CD4-positive, alpha-beta memory T cell (primary cell): ENCODE measurements around the gene WDR27. TPM values are rescaled to one million over a fixed set of nuclear protein-coding genes. Genes with fewer than 3 reads are reported as not detected.
A peak's percentile ranks its signal among the peaks of the same experiment; 100 is the strongest.

Experiments
- CTCF ChIA-PET: fragments of 350-600 bp; sonication (Branson Sonifier 250); formaldehyde crosslinking; loops from one replicate; lab custom pipeline; 2021; ENCODE audit warnings: inconsistent platforms; ENCODE audit not compliant: partially characterized antibody; lab: Charles Lee
- POLR2A ChIA-PET: fragments of 350-600 bp; sonication (Branson Sonifier 250); formaldehyde crosslinking; loops from one replicate; lab custom pipeline; 2021; ENCODE audit not compliant: partially characterized antibody; lab: Charles Lee
- DNase-seq, 5 donors: peaks; one replicate each; pipeline versions ENCODE4 v3.0.0 to v3.0.0-alpha.2; 2020 to 2022; ENCODE audit warnings: mixed read lengths in 1 of 5
- H3K27ac ChIP-seq: one replicate; pipeline ENCODE4 v1.7.0; 2013; ENCODE audit warnings: low read depth, low read length
- H3K27me3 ChIP-seq: 2 replicates; pipeline ENCODE4 v1.7.0; 2013; ENCODE audit warnings: mild to moderate bottlenecking, low read length, moderate library complexity; ENCODE audit not compliant: insufficient read depth
- H3K36me3 ChIP-seq: 2 replicates; pipeline ENCODE4 v1.7.0; 2013; ENCODE audit warnings: mild to moderate bottlenecking, low read length, moderate library complexity; ENCODE audit not compliant: insufficient read depth
- H3K4me1 ChIP-seq: 2 replicates; pipeline ENCODE4 v1.7.0; 2013; ENCODE audit warnings: mild to moderate bottlenecking, low read length, moderate library complexity; ENCODE audit not compliant: insufficient read depth
- H3K4me3 ChIP-seq, 2 donors: one replicate each; pipeline ENCODE4 v1.7.0; 2013; ENCODE audit warnings: low read length in 2 of 2, mild to moderate bottlenecking in 1 of 2
- H3K9me3 ChIP-seq, 2 donors: one replicate each; pipeline ENCODE4 v1.7.0; 2013; ENCODE audit warnings: low read length in 2 of 2, control low read depth in 1 of 2; ENCODE audit not compliant: control insufficient read depth in 1 of 2
- H3K27ac Mint-ChIP-seq, 7 donors: one replicate each; pipeline ENCODE4 v1.8.0; 2020 to 2021; ENCODE audit warnings: mixed read lengths in 7 of 7, mild to moderate bottlenecking in 6 of 7, inconsistent platforms in 3 of 7, moderate library complexity in 3 of 7
- H3K27me3 Mint-ChIP-seq, 2 donors: one replicate each; pipeline ENCODE4 v1.8.0; 2020 to 2021; ENCODE audit warnings: mixed read lengths in 2 of 2
- H3K36me3 Mint-ChIP-seq, 2 donors: one replicate each; pipeline ENCODE4 v1.8.0; 2020 to 2021; ENCODE audit warnings: mixed read lengths in 2 of 2, inconsistent platforms in 1 of 2, mild to moderate bottlenecking in 1 of 2
- H3K4me1 Mint-ChIP-seq, 4 donors: one replicate each; pipeline ENCODE4 v1.8.0; 2020 to 2021; ENCODE audit warnings: mixed read lengths in 4 of 4, mild to moderate bottlenecking in 1 of 4
- H3K4me3 Mint-ChIP-seq, 8 donors: one replicate each; pipeline ENCODE4 v1.8.0; 2020 to 2021; ENCODE audit warnings: mixed read lengths in 8 of 8, mild to moderate bottlenecking in 7 of 8, moderate library complexity in 6 of 8, inconsistent platforms in 3 of 8
- H3K9me3 Mint-ChIP-seq, 8 donors: one replicate each; pipeline ENCODE4 v1.8.0; 2020 to 2021; ENCODE audit warnings: mixed read lengths in 8 of 8, mild to moderate bottlenecking in 5 of 8, inconsistent platforms in 3 of 8, moderate library complexity in 1 of 8
- intact Hi-C: fragments of 100-400 bp; cut with micrococcal nuclease; formaldehyde crosslinking; loops from one replicate; pipeline ENCODE4 v1.15.1; 2023
- polyA plus RNA-seq, 2 donors: library from polyadenylated mRNA; unstranded; fragments of 300-500 nt; fragmentation: Illumina TruSeq; gene quantifications; one replicate each; pipeline ENCODE4 v1.2.3, GENCODE V29; 2021
- total RNA-seq, 2 experiments: library from RNA; stranded (reverse); gene quantifications; one replicate each; pipeline ENCODE4 v1.2.3, GENCODE V29; 2021

Gene WDR27
- total and polyA plus RNA-seq, 4 experiments from 2014 or later = 5.9 to 82.8 (median 39.8) TPM

DNA sequence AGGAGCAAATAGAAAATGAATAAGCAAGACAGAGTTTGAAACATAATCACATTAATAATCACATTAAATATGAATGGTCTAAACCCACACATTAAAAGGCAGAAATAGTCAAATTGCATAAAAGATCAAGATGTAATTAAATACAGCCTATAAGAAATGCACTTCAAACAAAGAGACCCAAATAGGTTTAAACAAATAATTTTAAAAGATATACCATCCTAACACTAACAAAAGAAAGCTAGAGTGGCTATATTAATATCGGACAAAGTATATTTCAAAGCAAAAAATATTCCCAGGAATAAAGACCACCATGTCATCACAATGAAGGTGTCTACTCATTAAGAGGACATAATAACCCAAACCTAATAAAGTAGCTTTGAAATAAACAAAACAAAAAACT, 140.2 kb downstream of the WDR27 start:
- ChIA-PET POLR2A (no interaction called here), CTCF (no interaction called here)
- Mint-ChIP-seq H3K27ac (peak overlapping the region in 1 of 7 donors; percentile 4), H3K36me3 (peaks cover 21 to 55% of the 10 kb centered on the region in 2 donors), H3K9me3 (peaks cover 0 to 10% (median 5%) of the 10 kb centered on the region in 8 donors), H3K4me1 (peaks cover 5 to 8% (median 7%) of the 10 kb centered on the region in 4 donors), H3K27me3 (no peaks in the 10 kb centered on the region), H3K4me3 (no peak overlapping the region)
- Histone ChIP-seq H3K9me3 (no peaks in the 10 kb centered on the region), H3K4me1 (peaks cover 9% of the 10 kb centered on the region), H3K27me3 (no peaks in the 10 kb centered on the region), H3K4me3 (no peak overlapping the region), H3K36me3 (no peaks in the 10 kb centered on the region), H3K27ac (no peak overlapping the region)
- no peak for DNase-seq
- intact Hi-C loops = no loop called here

DNA sequence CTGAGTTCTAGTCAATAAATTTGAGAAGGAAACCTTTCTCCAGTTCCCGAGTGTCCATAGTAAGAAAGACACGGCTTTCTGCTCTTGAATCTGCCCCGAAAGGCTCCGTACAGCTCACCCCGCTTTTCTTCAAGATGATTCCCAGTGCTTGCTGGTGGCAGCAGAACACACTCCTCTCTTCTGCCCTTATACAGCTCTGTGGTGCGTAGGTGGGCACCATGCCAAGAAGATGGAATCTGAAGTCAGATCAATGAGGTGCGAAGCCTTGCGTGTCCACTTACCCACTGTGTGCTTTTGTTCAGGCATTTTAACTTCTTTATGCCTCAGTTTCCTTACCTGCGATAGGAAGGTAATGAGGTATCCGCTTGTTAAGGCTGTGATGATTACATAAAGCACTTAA, 142.2 kb downstream of the WDR27 start:
- Mint-ChIP-seq H3K27me3 (peaks cover 0 to 3% of the 10 kb centered on the region in 2 donors), H3K36me3 (peaks cover 21 to 53% of the 10 kb centered on the region in 2 donors), H3K9me3 (peaks cover 0 to 10% (median 5%) of the 10 kb centered on the region in 8 donors), H3K4me3 (no peak overlapping the region), H3K27ac (no peak overlapping the region), H3K4me1 (peaks cover 7 to 12% (median 9%) of the 10 kb centered on the region in 4 donors)
- DNase-seq = no peak
- Histone ChIP-seq H3K4me1 (peaks cover 15% of the 10 kb centered on the region), H3K9me3 (no peaks in the 10 kb centered on the region), H3K27ac (no peak overlapping the region), H3K4me3 (no peak overlapping the region), H3K36me3 (no peaks in the 10 kb centered on the region), H3K27me3 (no peaks in the 10 kb centered on the region)
- POLR2A ChIA-PET = no interaction called here
- CTCF ChIA-PET = no interaction called here
- intact Hi-C loops = no loop called here

DNA sequence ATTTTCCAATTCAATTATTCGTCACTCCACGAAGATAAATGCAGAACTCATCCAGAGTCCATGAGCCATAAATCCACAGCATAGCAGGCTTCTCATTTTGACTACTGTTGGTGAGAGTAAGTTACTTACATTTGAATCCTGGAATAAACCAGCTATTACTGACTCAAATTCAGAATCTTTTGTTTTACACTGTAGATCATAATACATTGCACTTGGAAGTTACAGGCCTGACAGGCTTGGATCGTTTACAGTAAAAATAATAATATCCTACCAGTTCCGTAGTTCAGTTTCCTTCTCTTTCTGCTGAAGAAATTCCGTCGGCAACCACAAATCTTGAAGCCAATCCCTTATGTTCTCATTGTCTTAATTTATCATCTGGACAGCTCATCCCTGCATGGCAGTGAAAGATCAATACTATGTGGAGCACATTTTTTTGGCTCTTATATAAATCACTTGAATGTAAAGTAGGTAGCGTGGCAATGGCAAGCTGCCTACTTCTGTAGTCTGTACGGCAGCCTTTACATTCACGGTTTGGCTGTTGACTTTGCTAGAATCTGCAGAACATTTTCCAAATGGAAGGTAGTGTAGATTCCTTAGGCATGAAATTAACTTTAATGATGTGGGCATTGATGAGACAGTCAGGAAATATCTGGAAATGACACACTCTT, 142.9 kb downstream of the WDR27 start:
- H3K36me3 Mint-ChIP-seq = peaks cover 21 to 49% of the 10 kb centered on the region in 2 donors
- no peaks in the 10 kb centered on the region for H3K27me3 ChIP-seq
- no peak overlapping the region for H3K27ac ChIP-seq
- ChIA-PET POLR2A (no interaction called here), CTCF (no interaction called here)
- DNase-seq = no peak
- H3K9me3 Mint-ChIP-seq = peaks cover 0 to 10% (median 5%) of the 10 kb centered on the region in 8 donors
- no peak overlapping the region for H3K4me3 Mint-ChIP-seq
- H3K4me1 Mint-ChIP-seq = peaks cover 7 to 12% (median 9%) of the 10 kb centered on the region in 4 donors
- H3K36me3 ChIP-seq = no peaks in the 10 kb centered on the region
- H3K4me3 ChIP-seq = no peak overlapping the region
- no peaks in the 10 kb centered on the region for H3K9me3 ChIP-seq
- H3K4me1 ChIP-seq = peaks cover 15% of the 10 kb centered on the region
- peaks cover 0 to 3% of the 10 kb centered on the region in 2 donors for H3K27me3 Mint-ChIP-seq
- intact Hi-C loops = no loop called here
- no peak overlapping the region for H3K27ac Mint-ChIP-seq

GRCh38 chr6:169558378-169558773, 143.5 kb downstream of the WDR27 start:
- no peak overlapping the region for H3K27ac Mint-ChIP-seq
- ChIA-PET POLR2A (no interaction called here), CTCF (no interaction called here)
- Histone ChIP-seq H3K4me3 (no peak overlapping the region), H3K27ac (no peak overlapping the region), H3K27me3 (no peaks in the 10 kb centered on the region), H3K36me3 (no peaks in the 10 kb centered on the region), H3K9me3 (no peaks in the 10 kb centered on the region), H3K4me1 (peaks cover 15% of the 10 kb centered on the region)
- intact Hi-C loops = no loop called here
- peaks cover 7 to 12% (median 9%) of the 10 kb centered on the region in 4 donors for H3K4me1 Mint-ChIP-seq
- no peak for DNase-seq
- peaks cover 0 to 3% of the 10 kb centered on the region in 2 donors for H3K27me3 Mint-ChIP-seq
- peaks cover 0 to 10% (median 5%) of the 10 kb centered on the region in 8 donors for H3K9me3 Mint-ChIP-seq
- peaks cover 21 to 45% of the 10 kb centered on the region in 2 donors for H3K36me3 Mint-ChIP-seq
- H3K4me3 Mint-ChIP-seq = no peak overlapping the region

DNA sequence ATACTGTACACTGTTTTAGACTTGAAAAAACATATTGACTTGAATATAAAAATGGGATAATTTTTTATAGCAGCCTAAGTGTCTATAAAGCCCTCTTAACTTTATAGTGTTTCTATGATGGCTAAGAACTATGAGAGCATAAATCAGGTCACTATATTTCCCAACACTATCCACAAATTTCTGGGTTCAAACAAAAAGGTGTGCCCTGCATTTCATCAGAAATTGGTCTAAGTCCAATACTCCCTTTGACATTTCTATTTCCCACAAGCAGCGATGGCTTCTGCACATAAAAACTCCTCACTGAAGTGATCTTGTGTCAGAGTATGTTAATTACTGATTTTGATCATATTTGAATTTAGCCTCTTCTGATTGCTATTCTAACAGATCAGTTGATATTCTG, 143.9 kb downstream of the WDR27 start:
- H3K27me3 Mint-ChIP-seq = peaks cover 0 to 3% of the 10 kb centered on the region in 2 donors
- peaks cover 7 to 12% (median 9%) of the 10 kb centered on the region in 4 donors for H3K4me1 Mint-ChIP-seq
- H3K27ac ChIP-seq = no peak overlapping the region
- POLR2A ChIA-PET = no interaction called here
- H3K27ac Mint-ChIP-seq = no peak overlapping the region
- peaks cover 15% of the 10 kb centered on the region for H3K4me1 ChIP-seq
- no peak for DNase-seq
- no peaks in the 10 kb centered on the region for H3K9me3 ChIP-seq
- no peak overlapping the region for H3K4me3 ChIP-seq
- intact Hi-C loops = no loop called here
- peaks cover 21 to 40% of the 10 kb centered on the region in 2 donors for H3K36me3 Mint-ChIP-seq
- no peaks in the 10 kb centered on the region for H3K27me3 ChIP-seq
- H3K36me3 ChIP-seq = no peaks in the 10 kb centered on the region
- CTCF ChIA-PET = no interaction called here
- H3K4me3 Mint-ChIP-seq = no peak overlapping the region
- peaks cover 0 to 10% (median 5%) of the 10 kb centered on the region in 8 donors for H3K9me3 Mint-ChIP-seq

GRCh38 chr6:169556758-169557548, 144.9 kb downstream of the WDR27 start:
- H3K9me3 Mint-ChIP-seq = peaks cover 0 to 8% (median 4%) of the 10 kb centered on the region in 8 donors
- intact Hi-C loops = no loop called here
- Histone ChIP-seq H3K9me3 (no peaks in the 10 kb centered on the region), H3K27me3 (no peaks in the 10 kb centered on the region), H3K4me3 (no peak overlapping the region), H3K4me1 (peaks cover 15% of the 10 kb centered on the region), H3K36me3 (no peaks in the 10 kb centered on the region), H3K27ac (no peak overlapping the region)
- H3K4me1 Mint-ChIP-seq = peaks cover 7 to 12% (median 9%) of the 10 kb centered on the region in 4 donors
- H3K4me3 Mint-ChIP-seq = peak overlapping the region in 5 of 8 donors; percentile 40 to 71 (median 45)
- peaks cover 21 to 33% of the 10 kb centered on the region in 2 donors for H3K36me3 Mint-ChIP-seq
- ChIA-PET POLR2A (no interaction called here), CTCF (no interaction called here)
- H3K27me3 Mint-ChIP-seq = peaks cover 0 to 3% of the 10 kb centered on the region in 2 donors
- peak overlapping the region in 5 of 7 donors; percentile 48 to 88 (median 75) for H3K27ac Mint-ChIP-seq
- DNase-seq = peak in 4 of 5 donors; percentile 4 to 28 (median 16)

DNA sequence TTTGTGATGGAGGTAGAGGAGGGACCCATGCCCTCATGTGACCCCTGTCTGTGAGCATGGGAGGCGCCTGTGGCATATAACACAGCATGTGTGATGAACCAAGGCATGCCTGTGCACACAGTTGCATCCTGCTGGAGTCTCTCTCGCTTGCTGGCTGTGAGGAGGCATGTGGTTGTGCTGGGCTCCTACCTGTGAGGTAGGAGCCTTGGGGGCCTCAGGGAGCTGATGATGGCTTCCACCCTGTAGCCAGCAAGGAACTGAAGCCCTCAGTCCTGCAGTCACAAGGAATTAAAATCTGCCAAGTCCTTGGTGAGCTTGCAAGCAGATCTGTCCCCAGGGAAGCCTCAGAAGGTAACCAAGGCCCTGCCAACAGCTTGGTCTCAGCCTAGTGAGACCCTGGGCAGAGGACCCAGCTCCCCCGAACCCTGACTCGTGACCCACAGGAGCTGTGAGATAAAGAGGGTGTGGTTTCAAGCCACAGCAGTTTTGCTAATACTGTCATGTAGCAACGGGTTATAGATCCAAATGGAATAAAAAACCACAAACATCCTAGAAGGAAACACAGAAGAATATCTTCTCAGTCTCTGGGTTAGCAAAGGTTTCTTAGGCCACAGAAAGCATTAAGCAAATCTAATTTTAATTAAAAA, 145.7 kb downstream of the WDR27 start:
- Mint-ChIP-seq H3K4me3 (no peak overlapping the region), H3K36me3 (peaks cover 15 to 24% of the 10 kb centered on the region in 2 donors), H3K27me3 (peaks cover 0 to 3% of the 10 kb centered on the region in 2 donors), H3K9me3 (peaks cover 0 to 2% (median 0%) of the 10 kb centered on the region in 8 donors), H3K27ac (peak overlapping the region in 3 of 7 donors; percentile 10 to 76 (median 23)), H3K4me1 (peaks cover 7 to 12% (median 9%) of the 10 kb centered on the region in 4 donors)
- Histone ChIP-seq H3K27me3 (no peaks in the 10 kb centered on the region), H3K4me3 (no peak overlapping the region), H3K4me1 (peaks cover 15% of the 10 kb centered on the region), H3K27ac (no peak overlapping the region), H3K36me3 (no peaks in the 10 kb centered on the region), H3K9me3 (no peaks in the 10 kb centered on the region)
- CTCF ChIA-PET = no interaction called here
- intact Hi-C loops = no loop called here
- POLR2A ChIA-PET = no interaction called here
- no peak for DNase-seq
